Osteoblast (primary cell): Measurements from ENCODE around the gene TGM6. TPM values are rescaled to one million over a fixed set of nuclear protein-coding genes. Genes with fewer than 3 reads are reported as not detected.

ENCODE experiments used
- DNase-seq: peaks from one replicate; pipeline ENCODE4 v3.0.0; 2011; ENCODE audit warnings: low spot score, mixed read lengths; ENCODE audit not compliant: insufficient read length; ENCODE audit errors: missing footprints
- H2AFZ ChIP-seq: 2 replicates; pipeline ENCODE4 v1.6.0; 2011; ENCODE audit warnings: mild to moderate bottlenecking, low read length
- H3K27ac ChIP-seq: 2 replicates; pipeline ENCODE4 v1.5.1; 2011; ENCODE audit warnings: mild to moderate bottlenecking, low read depth, low read length, moderate library complexity
- H3K27me3 ChIP-seq: 2 replicates; pipeline ENCODE4 v1.6.0; 2012; ENCODE audit warnings: mild to moderate bottlenecking, control low read depth, inconsistent platforms, low read length, moderate library complexity; ENCODE audit not compliant: insufficient read depth
- H3K36me3 ChIP-seq: 2 replicates; pipeline ENCODE4 v1.5.1; 2011; ENCODE audit warnings: mild to moderate bottlenecking, low read length, control low read depth, moderate library complexity; ENCODE audit not compliant: insufficient read depth
- H3K4me1 ChIP-seq: 2 replicates; pipeline ENCODE4 v1.5.1; 2011; ENCODE audit warnings: mild to moderate bottlenecking, low read length, control low read depth, moderate library complexity; ENCODE audit not compliant: insufficient read depth
- H3K4me2 ChIP-seq: 2 replicates; pipeline ENCODE4 v1.6.0; 2011; ENCODE audit warnings: mild to moderate bottlenecking, low read length; ENCODE audit not compliant: insufficient read depth
- H3K4me3 ChIP-seq: fragments of 200-600 bp; sonication (generic); 3 replicates; pipeline ENCODE4 v1.5.1; 2012; ENCODE audit warnings: mild to moderate bottlenecking, low read length, inconsistent platforms; ENCODE audit not compliant: insufficient read depth
- H3K79me2 ChIP-seq: 2 replicates; pipeline ENCODE4 v1.6.0; 2012; ENCODE audit warnings: mild to moderate bottlenecking, low read length, control low read depth, inconsistent platforms; ENCODE audit not compliant: insufficient read depth
- H3K9me3 ChIP-seq: 2 replicates; pipeline ENCODE4 v1.5.1; 2011; ENCODE audit warnings: low read depth, low read length, control low read depth
- H4K20me1 ChIP-seq: 2 replicates; pipeline ENCODE4 v1.6.0; 2012; ENCODE audit warnings: mild to moderate bottlenecking, low read length, control low read depth; ENCODE audit not compliant: insufficient read depth
- CTCF ChIP-seq: IDR thresholded peaks from 2 replicates; pipeline ENCODE4 v1.5.1; 2011; ENCODE audit warnings: mild to moderate bottlenecking, low read depth, low read length, moderate library complexity; ENCODE audit errors: extremely low read depth
- total RNA-seq: library from RNA; depleted of rRNA; stranded (reverse); fragments of >200 nt; gene quantifications from 2 replicates; pipeline ENCODE4 v1.2.3, GENCODE V29; 2012

Gene TGM6
- total RNA-seq, 1 donor: not detected

- Histone ChIP-seq H2AFZ (no peak overlapping the region), H3K36me3 (no peaks in the 10 kb centered on the region), H3K4me3 (no peak overlapping the region), H3K4me1 (no peaks in the 10 kb centered on the region), H3K9me3 (peaks cover 3% of the 10 kb centered on the region), H3K4me2 (no peak overlapping the region), H3K79me2 (no peaks in the 10 kb centered on the region), H4K20me1 (no peaks in the 10 kb centered on the region), H3K27me3 (peaks cover 8% of the 10 kb centered on the region), H3K27ac (no peak overlapping the region)
- no peak for TF ChIP-seq CTCF
- no peak for DNase-seq
Measured at GRCh38 chr20:2350606-2351005, 30.1 kb upstream of the TGM6 start.

GRCh38 chr20:2353231-2353630 lies 27.5 kb upstream of the TGM6 start:
- peak; percentile 29 for DNase-seq
- H3K27ac ChIP-seq: no peak overlapping the region
- peaks cover 15% of the 10 kb centered on the region for H3K27me3 ChIP-seq
- no peaks in the 10 kb centered on the region for H4K20me1 ChIP-seq
- no peaks in the 10 kb centered on the region for H3K36me3 ChIP-seq
- H3K9me3 ChIP-seq: no peaks in the 10 kb centered on the region
- no peak overlapping the region for H2AFZ ChIP-seq
- H3K4me2 ChIP-seq: no peak overlapping the region
- H3K79me2 ChIP-seq: no peaks in the 10 kb centered on the region
- no peak overlapping the region for H3K4me3 ChIP-seq
- TF ChIP-seq CTCF: no peak
- no peaks in the 10 kb centered on the region for H3K4me1 ChIP-seq

- H3K4me3 ChIP-seq: no peak overlapping the region
- no peaks in the 10 kb centered on the region for H3K36me3 ChIP-seq
- H3K9me3 ChIP-seq: no peaks in the 10 kb centered on the region
- no peak for TF ChIP-seq CTCF
- peaks cover 10% of the 10 kb centered on the region for H3K27me3 ChIP-seq
- no peaks in the 10 kb centered on the region for H3K4me1 ChIP-seq
- H3K4me2 ChIP-seq: no peak overlapping the region
- H4K20me1 ChIP-seq: no peaks in the 10 kb centered on the region
- no peak overlapping the region for H2AFZ ChIP-seq
- H3K79me2 ChIP-seq: no peaks in the 10 kb centered on the region
- no peak for DNase-seq
- no peak overlapping the region for H3K27ac ChIP-seq
Measured at GRCh38 chr20:2357114-2357513, 23.6 kb upstream of the TGM6 start.

- no peaks in the 10 kb centered on the region for H3K9me3 ChIP-seq
- no peaks in the 10 kb centered on the region for H3K4me1 ChIP-seq
- DNase-seq: no peak
- no peaks in the 10 kb centered on the region for H4K20me1 ChIP-seq
- no peaks in the 10 kb centered on the region for H3K79me2 ChIP-seq
- no peaks in the 10 kb centered on the region for H3K36me3 ChIP-seq
- no peak overlapping the region for H3K4me2 ChIP-seq
- H3K27me3 ChIP-seq: peaks cover 10% of the 10 kb centered on the region
- TF ChIP-seq CTCF: no peak
- no peak overlapping the region for H3K27ac ChIP-seq
- H3K4me3 ChIP-seq: no peak overlapping the region
- H2AFZ ChIP-seq: no peak overlapping the region
Measured at GRCh38 chr20:2358006-2358405, 22.7 kb upstream of the TGM6 start.
